AG08395 (cell line): ENCODE results near the gene SLC48A1.
"Not testable (repeated sequence)": the region's sequence is repeated elsewhere in the genome, so short reads cannot be mapped to it uniquely, and the experiment has no call there.

Experiments used
- DNase-seq: peaks from one replicate; pipeline ENCODE4 v3.0.0; 2012; ENCODE audit warnings: mixed read lengths, low spot score

SLC48A1 gene

DNA sequence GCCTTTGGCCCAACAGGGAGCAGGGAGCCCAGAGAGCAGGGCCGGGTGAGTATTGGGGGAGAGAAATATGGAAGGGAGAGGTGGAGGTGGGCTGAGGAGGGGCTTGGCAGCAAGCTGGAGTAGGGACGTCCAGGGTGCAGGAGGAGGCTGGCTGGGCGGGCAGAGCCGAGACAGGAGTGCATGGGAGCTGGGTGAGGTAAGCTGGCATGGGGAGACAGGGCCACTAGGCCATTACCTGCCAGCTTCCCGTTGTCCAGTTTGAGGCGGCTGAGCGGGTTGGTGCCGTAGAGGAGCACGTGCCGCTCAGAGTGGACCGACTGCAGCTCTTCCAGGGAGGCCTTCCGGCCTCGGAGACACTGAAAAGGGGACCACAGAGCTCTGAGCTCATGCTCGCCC, 18.3 kb downstream of the SLC48A1 start:
- DNase-seq: no peak

DNA sequence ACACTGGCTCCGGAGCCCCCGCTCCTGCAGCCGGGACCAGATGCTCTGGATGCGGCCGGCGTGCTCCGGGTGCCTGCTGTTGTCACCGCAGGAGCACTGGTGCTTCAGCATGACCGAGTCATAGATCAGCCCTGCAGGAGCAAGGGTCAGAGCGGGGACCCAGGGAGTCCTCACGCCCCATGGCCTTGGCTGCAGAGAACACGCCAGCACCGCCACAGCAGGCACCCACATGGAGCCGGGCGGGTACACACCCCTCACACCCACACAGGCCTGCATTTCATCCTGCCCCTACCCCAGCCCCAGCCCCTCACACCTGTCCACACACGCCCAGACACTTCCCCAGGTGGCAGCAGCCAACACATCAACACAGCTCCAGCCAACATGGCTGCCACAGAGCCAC, 18.8 kb downstream of the SLC48A1 start:
- DNase-seq: no peak

DNA sequence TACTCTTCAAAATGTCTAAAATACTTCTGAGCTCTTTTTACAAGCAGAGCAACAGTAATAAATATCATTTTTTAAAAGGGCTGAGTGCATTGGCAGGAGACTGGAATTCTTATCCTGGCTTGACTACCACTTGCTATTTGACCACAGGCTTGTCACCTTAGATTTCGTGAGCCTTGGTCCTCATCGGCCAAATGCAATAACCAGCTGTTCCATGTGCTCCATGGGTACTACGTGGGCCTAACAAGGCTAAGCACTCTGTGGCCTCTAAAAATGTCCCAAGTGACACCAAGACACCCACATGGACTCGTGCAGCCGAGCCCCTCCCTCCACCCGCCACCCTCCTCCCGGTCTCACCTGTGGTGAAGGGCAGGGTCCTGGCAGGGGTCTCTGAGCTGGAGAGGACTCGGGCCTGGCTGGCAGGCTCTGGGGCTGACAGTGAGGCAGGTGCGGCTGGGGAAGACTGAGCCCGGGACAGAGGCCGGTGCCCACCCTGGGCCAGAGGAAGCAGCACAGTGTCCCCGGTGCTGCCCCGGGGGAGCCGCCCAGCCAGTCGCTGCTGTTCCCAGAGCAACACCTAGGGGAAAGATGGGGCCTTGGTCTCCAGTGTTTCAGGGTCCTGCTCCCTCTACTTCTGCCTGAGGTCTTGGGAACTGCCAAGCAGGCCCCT, 20.1 kb downstream of the SLC48A1 start:
- DNase-seq: no peak

DNA sequence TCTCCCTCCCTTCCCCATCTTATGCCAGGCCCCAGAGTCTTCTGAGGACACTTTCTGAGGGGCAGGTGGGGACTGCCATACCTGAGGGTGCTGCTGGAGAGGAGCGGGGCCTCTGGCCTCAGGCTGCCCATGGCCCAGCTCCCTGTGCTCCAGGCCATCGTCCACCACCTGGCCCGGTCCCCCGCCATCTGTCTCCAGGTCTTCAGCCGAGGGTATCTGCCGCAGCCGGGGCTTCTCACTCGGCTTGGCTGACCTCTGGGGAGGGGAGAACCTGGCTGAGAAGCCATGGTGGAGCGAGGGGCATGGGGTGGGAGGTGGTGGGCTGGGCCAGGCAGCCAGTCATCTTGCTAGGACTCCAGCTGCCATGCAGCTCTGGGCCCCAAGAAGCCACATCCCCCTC, 21.6 kb downstream of the SLC48A1 start:
- no peak for DNase-seq

DNA sequence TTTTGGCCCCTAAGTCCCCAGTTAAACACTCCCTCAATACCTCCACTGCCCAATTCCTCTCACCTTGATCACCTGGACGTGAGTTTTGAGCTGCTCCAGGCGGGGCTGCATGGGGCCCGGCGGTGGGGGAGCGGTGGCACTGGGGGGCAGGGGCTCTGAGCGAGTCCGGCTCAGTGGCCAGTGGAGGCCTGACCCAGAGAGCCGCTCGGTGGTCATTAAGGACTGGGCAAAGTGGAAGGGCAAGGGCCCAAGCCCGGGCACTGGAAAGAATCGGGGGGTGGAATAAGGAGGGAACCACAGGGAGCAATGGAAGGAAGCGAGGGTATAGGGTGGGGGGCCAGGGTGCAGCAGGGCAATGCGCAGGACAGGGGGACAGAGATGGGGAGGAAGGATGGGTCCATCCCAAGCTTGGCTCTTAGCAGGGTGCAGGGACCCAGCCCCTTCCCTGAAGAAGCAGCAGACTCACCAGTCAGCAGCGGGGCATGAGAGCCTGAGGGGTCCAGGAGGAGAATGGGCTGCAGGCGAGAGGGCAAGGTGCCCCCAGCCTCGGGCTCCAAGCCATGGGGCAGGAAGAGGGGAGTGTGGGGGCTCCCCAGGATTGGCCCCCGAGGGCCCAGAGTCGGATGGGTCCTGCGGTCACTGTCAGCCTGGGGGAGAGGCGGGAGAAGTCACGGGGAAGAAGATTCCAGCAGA, 22.2 kb downstream of the SLC48A1 start:
- no peak for DNase-seq

DNA sequence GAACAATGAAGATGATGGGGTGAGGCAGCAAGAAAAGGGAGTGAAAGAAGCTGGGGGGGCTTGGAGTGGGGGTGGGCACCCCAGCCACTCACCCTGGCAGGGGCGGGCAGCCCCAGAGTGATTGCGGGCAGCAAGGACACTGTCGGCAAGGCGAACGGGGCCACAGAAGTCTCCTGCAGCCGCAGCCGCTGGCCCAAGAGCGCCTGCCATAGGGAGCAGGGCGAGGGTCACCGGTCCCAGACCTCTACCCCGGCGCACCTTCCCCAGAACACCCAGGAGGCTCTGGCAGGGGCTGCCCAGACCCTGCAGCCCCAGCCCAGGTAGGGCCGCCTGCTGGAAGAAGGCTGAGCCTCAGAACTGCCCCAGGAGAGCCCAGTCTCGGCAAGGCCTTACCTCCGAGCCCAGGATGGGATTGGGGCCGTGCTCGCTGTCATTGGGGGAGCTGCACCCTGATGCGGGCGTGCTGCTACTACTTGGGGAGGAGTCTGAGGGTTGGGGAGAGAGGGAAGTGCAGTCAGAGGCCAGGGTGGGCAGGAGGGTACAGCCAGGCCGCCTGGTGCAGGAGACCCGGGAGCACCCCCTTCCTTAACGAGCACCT, 22.9 kb downstream of the SLC48A1 start:
- no peak for DNase-seq

DNA sequence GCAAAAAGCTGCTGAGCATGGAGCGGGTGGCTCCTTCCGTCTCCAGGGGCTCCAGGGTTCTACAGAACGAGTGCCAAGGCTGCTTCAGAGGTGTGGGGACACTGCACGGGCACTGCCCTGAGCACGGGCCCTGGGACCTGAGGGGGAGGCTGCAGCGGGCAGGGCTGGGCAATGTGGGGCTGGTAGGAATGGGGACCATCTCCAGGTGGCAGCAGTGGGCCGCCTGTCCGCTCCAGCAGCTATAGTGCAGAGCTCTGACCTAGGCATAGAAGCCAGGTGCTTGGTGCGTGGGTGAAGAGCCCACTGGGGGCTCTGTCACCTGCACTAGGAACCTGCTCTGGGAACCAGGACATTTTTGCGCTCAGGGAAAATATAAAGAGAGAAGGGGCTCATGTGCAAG, 24.4 kb downstream of the SLC48A1 start:
- no peak for DNase-seq

DNA sequence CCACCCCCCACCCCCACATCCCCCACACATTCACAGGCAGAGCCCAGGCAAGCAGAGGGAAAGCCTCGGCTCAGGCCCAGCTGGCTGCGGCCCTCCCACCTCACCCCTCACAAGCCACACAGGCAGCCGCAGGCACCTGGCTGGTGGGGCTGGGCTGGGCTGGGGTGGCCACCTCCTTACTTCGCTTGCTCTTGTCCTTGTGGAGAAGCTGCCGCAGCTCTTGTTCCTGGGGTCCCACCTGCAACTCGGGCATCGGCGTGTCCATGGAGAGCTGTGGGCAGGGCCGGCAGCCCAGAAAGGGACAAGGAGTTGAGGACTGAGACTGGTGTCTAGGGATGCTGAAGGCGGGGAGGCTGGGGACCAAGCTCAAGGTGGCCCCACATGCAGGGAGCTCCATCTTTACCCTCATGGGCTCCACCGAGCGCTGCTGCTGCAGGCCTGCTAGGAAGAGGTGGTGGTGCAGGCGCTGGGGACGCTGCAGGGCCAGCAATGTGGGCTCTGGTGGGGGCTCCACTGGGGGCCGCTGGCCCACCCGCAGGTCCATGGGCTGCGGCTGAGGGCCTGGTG, 25.4 kb downstream of the SLC48A1 start:
- DNase-seq: no peak

DNA sequence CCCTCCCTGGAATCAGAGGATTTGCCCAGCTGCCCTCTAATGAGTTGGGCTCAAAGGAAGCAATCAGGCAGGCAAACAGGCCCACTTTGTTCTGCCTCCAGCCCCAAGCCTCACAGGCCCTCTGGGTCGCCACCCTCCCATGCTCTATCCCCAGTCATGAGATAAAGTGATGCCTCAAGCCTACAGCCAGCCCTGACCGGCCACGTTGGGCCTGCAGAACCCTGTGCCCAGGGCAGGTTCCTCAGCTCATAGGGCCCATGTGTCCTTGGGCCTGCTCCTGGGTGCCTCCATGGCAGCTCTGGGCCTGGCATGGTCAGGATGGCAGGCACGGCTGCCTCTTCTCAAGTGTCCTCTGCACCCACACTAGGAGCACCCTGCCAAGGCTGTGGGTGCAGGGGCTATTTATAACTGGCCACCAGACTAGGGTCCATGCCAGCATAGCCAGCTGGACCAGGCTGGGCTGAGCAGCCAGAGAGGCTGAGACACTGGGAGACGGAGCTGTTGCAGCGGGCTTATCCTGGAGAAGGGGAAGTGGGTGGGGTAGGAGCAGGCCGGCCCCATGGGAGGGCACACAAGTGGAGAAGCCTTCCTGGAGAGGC, 26.4 kb downstream of the SLC48A1 start:
- DNase-seq: no peak

DNA sequence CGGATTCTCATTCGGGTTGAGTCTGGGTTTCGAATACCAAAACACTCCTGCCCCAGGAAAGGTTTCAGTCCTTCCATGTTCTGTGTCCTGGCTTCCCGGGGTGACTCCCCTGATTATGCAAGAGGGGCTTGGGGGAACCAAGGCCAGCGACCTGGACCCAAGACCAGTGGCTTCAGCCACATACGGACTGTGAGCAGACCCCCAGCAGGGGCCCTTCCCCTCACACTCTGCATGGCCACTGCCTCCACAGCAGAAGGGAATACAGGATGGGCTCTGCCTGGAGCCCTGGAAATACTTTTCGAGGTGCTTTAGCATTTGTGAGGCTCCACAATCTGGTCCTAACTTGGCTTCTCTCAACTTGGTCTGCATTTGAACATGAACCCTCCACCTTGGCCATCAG, 27.5 kb downstream of the SLC48A1 start:
- DNase-seq: no peak

DNA sequence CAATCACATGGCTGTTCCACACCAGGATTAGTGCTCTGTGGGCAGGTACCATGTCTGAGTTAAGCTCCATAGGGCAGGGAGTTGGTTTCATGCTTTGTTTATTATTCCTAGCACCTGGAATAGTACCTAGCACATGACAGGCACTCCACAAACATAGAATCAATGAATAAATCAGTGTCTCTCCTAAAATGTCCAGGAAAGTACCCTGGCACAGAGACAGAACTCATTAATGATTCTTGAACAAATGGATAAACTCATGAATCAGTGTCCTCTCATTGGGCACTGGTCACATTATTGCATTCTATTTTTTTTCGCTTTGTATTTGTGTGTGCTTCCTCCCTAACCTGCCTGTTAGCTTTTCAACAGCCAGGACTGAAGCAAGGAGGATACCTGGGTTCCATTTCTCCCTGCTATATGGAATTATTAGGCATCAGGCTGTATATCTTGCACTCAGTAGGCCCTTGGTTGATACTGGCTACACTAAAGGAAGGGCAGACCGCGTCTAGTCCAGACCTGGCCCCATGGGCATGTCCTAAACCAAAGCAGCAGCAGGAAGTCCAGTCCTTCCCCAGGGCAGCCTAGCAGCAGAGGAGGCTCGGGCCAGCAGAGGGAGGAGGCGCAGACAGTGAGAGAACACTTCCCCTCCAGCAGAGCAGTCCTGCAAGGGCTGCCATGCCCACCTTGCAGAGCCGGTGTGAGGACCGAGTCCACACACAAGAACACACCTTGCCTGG, 28.3 kb downstream of the SLC48A1 start:
- DNase-seq: no peak

DNA sequence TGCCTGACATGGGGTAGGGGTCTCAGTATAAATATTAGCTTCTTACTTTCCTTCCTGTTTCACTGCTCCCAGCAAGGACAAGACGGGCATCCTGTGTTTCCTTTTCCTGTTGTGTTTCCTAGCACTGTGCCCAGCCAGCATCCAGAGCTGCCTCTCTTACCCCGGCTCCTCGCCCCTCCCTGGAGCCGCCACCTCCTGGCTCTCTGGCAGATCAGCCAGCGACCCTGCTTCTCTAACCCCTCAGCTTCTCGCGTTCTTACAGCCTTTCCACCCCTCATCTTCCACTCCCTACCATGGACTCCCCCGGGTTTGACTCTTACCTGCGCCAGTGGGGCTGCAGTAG, 28.8 kb downstream of the SLC48A1 start:
- no peak for DNase-seq

DNA sequence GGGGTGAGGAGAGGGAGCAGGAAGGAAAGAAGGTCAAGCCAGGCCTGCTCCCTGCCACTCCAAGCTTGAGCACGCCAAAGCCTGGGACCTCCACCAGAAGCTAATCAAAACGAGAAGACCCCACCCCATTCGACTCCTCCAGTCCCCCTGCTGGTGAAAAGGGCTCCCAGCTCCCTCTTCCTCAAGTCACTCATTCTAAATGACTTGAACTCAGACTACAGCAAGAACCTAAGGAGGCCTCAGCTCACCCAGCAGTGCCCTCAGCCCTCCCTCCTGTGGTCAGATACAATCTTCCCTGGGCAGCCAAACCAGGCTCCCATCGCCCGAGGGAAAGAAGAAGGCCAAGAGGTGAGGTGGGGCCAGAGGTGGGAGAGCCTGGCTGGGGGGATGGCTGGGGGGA, 29.3 kb downstream of the SLC48A1 start:
- DNase-seq: no peak

DNA sequence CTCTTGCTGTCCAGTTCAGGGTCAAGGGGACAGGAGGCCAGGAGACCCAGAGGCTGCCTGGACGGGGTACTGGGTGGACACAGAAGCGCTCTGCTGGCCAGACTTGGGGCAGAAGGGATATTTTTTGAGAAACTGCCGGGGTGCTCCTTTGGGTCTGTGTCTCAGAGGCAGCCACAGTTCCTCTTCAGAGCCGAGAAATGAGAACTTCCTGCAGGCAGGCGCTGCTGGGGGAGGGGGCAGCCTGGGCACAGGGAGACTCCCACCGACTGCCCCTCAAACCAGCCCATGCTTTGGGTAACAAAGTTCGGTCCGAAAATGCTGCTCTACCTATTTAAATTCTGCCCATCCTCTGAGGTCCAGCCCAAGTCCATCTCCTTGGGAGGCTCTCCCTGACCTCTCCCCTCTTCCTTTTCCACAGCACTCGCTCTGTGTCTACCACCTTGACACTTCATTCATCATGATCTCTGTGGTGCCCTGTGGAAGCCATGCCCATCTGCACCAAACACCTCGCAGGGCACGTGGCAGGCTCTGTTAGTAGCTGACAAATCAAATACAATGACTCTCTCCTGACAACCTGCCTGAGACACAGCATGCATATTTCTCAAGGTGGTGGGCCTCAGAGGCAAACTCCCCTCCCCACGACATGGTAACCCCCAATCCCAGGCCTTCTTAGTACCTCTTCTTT, 30.3 kb downstream of the SLC48A1 start:
- DNase-seq: no peak

DNA sequence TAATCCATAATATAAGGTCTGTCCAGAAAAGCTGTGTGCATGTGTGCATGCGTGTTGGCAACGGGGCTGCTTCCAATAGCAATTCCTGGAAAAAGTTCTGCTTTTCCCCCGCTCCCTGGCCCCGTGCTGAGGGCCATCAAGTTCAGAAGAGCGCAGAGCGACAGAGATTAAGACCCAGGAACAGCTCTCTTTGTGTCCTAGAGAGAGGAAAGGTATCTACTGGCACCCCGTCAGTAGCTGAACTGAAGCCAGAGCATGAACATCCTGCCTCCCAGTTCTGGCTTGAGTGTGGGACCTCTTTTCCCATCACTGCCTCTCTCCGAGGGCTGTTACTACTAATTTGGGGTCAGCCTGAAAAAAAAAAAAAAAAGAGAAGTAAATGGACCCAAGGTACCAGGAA, 31.1 kb downstream of the SLC48A1 start:
- no peak for DNase-seq

DNA sequence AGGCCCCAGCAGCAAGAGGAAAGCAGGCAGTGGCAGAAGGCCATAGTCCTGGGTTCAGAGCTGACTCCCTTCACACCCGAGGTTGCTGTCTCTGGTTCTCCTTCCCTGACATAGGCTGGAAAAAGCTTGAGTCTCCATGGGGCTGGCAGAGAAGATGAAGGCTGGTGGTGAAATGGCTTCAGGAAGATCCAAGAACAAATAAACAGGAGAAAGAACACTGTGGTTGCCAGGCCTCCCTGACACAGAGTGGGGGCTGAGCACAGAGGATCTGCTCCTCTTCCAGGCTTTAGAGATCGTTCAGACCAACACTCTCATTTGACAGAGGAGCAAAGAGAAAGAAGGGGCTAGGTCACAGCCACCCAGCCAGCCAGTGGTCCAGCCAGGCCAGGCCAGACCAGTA, 32.4 kb downstream of the SLC48A1 start:
- no peak for DNase-seq

DNA sequence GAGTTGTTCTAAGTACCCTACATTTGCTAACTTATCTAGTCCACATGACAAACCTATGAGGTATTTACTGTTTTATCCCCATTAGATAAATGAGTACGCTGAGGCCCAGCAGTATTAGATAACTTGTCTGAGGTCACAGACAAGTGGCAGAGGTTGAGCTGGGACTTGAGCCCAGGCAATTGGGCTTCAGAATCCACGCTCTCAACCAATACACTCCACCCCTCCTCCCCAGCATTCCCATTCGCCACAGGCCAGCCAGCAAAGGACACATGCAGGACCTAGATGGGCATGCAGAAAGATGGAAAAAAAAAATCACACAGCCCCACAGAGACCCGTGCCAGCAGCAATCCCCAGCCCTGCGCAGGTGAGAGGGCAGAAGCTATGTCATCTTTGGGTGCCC, 34.3 kb downstream of the SLC48A1 start:
- DNase-seq: no peak

DNA sequence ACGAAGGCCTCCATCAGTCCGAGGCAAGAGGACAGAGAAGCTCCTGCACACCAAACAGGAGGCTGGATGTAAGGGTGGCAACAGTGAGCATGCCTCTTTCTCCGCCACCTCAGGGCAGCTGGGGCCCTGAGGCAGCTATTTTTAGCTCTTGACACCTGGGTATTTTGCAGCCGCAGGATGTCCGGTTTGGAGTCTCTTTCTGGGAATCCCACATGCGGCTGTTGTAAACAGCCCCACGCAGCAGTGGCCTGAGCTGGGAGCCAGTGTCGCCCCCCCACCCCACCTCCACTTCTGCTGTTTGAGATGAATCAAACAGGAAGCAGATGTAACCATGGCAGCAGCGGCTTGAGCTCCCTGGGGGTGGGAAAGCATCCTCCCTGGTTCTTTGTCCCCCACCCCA, 35.0 kb downstream of the SLC48A1 start:
- no peak for DNase-seq

DNA sequence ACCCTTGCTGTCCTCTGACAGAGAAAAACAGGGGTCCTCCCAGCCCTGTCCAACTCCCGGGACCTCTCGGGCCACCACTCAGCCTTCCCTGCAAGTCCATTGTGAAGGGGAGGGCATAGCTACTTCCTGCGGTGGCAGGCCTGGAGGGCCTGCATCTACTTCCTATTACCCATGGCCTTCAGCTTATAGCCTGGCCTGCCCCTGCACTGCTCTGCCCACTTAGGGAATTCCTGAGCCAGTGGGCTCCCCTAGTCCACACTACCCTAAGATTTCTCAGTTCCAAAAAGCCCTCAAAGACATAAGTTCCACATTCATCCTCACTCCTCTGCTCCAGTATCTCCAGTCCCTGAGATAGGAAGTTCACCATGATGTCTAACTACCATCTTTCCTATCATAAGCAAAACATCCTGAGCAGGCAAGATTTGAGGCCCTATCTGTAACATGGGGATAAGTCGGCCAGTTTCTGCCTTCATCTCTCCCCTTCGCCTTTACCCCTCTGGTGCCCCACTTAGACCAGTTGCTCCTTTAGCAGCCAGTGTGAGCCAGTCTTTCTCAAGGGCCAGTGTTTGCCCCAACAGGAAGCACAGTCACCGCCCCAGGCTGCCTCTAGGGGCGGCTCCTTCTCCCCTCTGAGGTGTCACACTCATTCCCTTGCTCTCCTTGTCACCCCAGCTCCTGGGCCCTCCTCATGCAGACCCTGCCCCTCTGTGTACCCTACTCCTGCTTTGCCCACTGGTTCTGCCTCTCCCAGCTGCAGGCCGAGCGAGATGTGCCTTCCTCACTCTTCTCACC, 35.7 kb downstream of the SLC48A1 start:
- peak; percentile 52 for DNase-seq

DNA sequence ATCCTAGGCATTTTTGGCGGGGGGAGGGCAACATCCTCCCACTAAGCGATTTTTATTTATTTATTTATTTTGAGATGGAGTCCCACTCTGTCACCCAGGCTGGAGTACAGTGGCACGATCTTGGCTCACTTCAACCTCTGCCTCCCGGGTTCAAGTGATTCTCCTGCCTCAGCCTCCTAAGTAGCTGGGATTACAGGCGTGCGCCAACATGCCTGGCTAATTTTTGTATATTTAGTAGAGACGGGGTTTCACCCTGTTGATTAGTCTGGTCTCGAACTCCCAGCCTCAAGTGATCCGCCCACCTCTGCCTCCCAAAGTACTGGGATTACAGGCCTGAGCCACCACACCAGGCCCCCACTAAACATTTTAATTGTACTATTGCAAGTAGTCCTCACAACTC, 36.5 kb downstream of the SLC48A1 start:
- not testable (repeated sequence) for DNase-seq

DNA sequence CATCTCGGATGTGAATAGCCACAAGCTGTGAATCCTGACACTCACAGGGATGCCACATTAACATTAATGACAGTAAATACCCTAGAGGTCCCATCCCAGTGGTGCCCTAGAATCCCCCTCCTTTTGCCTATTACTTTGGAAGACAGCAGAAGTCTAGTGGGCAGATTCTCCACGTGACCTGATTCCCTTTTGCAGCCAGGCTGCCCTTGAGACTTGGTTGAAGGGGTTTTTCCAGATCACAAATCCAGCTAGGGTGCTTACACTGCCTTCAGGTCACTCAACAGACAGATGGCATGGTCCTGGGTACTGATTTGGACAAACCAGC, 38.0 kb downstream of the SLC48A1 start:
- DNase-seq: no peak
